HUES6 (cell line): ENCODE results near the gene GLP1R.

Experiments
- H3K27ac ChIP-seq: 2 replicates; pipeline ENCODE4 v1.7.0; 2013; ENCODE audit warnings: low read depth, mild to moderate bottlenecking, low read length, inconsistent platforms
- H3K27me3 ChIP-seq: 2 replicates; pipeline ENCODE4 v1.6.1; 2013; ENCODE audit warnings: low read length; ENCODE audit not compliant: control insufficient read depth, insufficient read depth
- H3K36me3 ChIP-seq: 2 replicates; pipeline ENCODE4 v1.6.1; 2013; ENCODE audit warnings: low read length; ENCODE audit not compliant: control insufficient read depth, insufficient read depth
- H3K4me1 ChIP-seq: 2 replicates; pipeline ENCODE4 v1.6.1; 2013; ENCODE audit warnings: low read length; ENCODE audit not compliant: control insufficient read depth, insufficient read depth
- H3K4me3 ChIP-seq: 2 replicates; pipeline ENCODE4 v1.5.1; 2013; ENCODE audit warnings: low read depth, low read length
- H3K9ac ChIP-seq: one replicate; pipeline ENCODE4 v1.6.1; 2013; ENCODE audit warnings: mild to moderate bottlenecking, low read length
- H3K9me3 ChIP-seq: 2 replicates; pipeline ENCODE4 v1.6.1; 2013; ENCODE audit warnings: low read depth, low read length; ENCODE audit not compliant: control insufficient read depth, insufficient read depth

Gene GLP1R

DNA sequence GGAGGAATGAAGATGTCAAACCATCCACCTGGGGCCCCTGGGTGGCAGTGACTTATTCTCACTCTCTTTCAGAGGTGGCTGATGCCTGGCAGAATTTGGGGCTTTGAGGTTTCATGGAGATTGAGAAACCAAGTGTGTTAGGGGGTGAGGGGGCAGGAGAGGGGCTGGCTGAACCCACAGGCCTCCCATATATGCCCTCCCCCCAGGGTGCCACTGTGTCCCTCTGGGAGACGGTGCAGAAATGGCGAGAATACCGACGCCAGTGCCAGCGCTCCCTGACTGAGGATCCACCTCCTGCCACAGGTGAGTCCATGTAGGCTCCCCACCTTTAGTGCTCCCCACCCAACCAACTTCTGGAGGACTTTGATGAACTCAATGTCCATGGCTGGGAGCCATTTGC, 7.6 kb downstream of the GLP1R start:
- H3K4me1 ChIP-seq, result peaks cover 14% of the 10 kb centered on the region
- H3K9me3 ChIP-seq, result no peaks in the 10 kb centered on the region
- H3K27ac ChIP-seq, result no peak overlapping the region
- peaks cover 8% of the 10 kb centered on the region; the same call in 1 of the 2 replicates for H3K27me3 ChIP-seq
- H3K36me3 ChIP-seq, result no peaks in the 10 kb centered on the region; the same call in 1 of the 2 replicates
- no peak overlapping the region for H3K9ac ChIP-seq
- no peak overlapping the region for H3K4me3 ChIP-seq

DNA sequence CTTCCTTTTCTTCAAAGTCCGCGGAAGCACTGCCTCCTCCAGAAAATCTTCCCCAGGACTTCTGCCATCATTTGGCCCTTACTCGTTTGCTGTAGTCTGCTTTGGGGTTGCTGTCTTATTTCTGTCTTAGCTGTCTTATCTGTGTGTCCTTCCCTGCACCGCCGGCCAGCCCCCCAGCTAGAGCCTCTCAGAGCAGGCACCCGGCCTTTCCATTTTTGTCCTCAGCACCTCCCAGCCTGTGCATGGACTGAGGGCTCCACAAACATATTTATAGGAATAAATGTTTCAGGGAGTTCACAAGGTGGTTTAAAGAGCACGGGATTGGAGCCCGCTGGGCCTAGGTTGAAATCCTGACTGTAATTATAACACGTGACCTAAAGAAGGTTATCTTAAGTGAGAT, 8.1 kb downstream of the GLP1R start:
- Histone ChIP-seq H3K4me3 (no peak overlapping the region), H3K36me3 (no peaks in the 10 kb centered on the region; the same call in 1 of the 2 replicates), H3K9me3 (no peaks in the 10 kb centered on the region), H3K27ac (no peak overlapping the region), H3K9ac (no peak overlapping the region), H3K27me3 (peaks cover 3% of the 10 kb centered on the region; the same call in 1 of the 2 replicates), H3K4me1 (peaks cover 14% of the 10 kb centered on the region)

DNA sequence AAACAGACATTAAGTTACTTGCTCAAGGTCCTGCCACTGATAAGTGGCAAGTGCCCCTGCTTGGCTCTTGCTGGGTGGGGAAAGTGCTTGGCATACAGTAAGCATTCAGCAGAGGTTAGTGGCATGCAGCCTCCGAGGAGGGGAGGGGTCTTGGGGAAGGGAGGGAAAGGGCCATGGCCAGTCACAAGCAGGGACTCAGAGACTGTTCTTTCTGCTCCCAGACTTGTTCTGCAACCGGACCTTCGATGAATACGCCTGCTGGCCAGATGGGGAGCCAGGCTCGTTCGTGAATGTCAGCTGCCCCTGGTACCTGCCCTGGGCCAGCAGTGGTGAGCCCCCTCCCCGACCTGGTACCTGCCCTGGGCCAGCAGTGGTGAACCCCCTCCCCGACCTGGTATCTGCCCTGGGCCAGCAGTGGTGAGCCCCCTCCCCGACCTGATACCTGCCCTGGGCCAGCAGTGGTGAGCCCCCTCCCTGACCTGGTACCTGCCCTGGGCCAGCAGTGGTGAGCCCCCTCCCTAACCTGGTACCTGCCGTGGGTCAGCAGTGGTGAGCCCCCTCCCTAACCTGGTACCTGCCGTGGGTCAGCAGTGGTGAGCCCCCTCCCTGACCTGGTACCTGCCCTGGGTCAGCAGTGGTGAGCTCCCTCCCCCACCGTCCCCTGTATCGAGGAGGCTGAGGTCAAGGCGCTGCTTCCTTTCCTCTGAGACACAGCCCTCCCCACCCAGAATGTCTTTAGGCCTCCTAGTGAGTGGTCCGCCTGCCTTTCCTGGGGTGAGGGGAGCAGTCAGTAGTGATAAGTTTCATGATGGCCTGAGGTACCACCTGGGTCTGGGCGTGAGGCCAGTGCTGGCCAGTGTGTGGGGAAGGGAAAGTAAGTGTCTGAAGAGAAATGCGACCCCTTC, 8.9 kb downstream of the GLP1R start:
- no peak overlapping the region for H3K9ac ChIP-seq
- no peaks in the 10 kb centered on the region; the same call in 1 of the 2 replicates for H3K36me3 ChIP-seq
- H3K27me3 ChIP-seq, result no peaks in the 10 kb centered on the region; the same call in 1 of the 2 replicates
- H3K9me3 ChIP-seq, result no peaks in the 10 kb centered on the region
- no peak overlapping the region for H3K27ac ChIP-seq
- H3K4me1 ChIP-seq, result peaks cover 14% of the 10 kb centered on the region
- no peak overlapping the region for H3K4me3 ChIP-seq

DNA sequence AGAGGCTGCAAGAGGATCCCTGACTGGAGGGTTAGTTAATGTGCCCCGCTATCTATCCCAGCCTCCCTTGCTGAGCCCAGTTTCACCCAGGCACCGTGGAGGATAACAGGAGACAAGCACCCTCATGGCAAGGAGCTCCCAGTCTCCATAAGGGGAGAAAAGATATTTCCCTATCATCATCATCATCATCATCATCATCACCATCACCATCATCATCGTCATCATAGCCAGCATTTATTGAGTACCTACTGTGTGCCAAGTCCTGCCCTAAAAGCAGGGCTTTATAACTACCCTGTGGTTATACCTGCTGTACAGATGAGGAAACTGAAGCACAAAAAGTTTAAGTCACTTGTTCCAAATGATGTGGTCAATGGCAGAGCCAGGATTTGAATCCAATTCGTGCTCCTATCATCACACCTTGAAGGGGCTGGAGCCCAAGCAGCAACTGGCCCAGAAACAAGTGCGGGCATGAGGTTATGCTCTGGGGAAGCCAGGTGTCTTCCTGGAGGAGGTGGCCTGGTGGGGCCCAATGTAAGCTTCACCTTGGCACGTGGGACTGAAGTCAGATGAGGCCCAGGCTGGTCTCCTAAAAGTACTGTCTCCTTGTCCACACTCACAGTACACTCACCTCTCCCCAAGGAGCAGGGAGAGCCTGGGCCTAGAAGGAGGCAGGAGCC, 10.0 kb downstream of the GLP1R start:
- H3K4me3 ChIP-seq, result no peak overlapping the region
- no peaks in the 10 kb centered on the region for H3K27me3 ChIP-seq
- no peak overlapping the region for H3K9ac ChIP-seq
- peaks cover 12% of the 10 kb centered on the region for H3K4me1 ChIP-seq
- H3K9me3 ChIP-seq, result no peaks in the 10 kb centered on the region
- H3K36me3 ChIP-seq, result no peaks in the 10 kb centered on the region; the same call in 1 of the 2 replicates
- H3K27ac ChIP-seq, result no peak overlapping the region

DNA sequence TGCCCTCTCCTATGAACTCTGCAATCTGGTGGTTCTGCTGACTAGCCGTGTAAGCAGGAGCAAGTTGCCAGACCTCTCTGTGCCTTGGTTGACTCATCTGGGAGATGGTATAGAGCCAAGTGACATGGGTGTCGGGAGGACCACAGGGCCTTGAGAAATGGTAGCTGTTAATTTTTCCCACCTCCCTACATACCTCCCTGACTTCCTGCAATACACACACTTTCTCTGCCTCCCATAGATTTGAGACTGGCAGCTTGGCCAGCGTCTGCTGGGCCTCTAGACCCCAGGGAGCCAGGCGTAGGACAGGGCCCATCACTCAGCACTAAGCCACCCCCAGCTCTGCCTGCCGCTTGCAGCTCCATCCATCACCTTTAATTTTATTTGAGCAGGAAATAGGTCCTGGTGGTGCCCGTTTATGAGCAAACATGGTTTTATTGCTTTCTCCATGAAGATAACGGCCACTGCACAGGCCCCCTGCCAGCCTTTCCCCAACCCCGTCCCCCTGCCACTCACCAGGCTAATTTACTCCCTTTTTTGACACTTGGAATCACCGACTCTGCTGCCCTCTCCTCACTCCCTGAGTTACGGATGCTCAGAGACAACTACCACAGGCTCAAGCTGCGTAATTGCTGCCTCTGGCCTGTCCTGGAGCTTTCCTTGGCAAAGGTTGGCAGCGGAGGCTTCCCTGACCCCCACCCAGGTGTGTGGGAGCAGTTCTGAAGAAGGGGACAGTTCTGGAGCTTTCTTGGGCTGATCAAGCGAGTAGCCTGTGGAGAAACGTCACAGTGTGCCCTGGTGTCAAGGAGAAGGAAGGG, 11.1 kb downstream of the GLP1R start:
- peaks cover 1% of the 10 kb centered on the region; the same call in 1 of the 2 replicates for H3K4me1 ChIP-seq
- H3K4me3 ChIP-seq, result no peak overlapping the region
- no peaks in the 10 kb centered on the region for H3K27me3 ChIP-seq
- no peak overlapping the region for H3K27ac ChIP-seq
- H3K9ac ChIP-seq, result no peak overlapping the region
- no peaks in the 10 kb centered on the region; the same call in 1 of the 2 replicates for H3K36me3 ChIP-seq
- H3K9me3 ChIP-seq, result no peaks in the 10 kb centered on the region

DNA sequence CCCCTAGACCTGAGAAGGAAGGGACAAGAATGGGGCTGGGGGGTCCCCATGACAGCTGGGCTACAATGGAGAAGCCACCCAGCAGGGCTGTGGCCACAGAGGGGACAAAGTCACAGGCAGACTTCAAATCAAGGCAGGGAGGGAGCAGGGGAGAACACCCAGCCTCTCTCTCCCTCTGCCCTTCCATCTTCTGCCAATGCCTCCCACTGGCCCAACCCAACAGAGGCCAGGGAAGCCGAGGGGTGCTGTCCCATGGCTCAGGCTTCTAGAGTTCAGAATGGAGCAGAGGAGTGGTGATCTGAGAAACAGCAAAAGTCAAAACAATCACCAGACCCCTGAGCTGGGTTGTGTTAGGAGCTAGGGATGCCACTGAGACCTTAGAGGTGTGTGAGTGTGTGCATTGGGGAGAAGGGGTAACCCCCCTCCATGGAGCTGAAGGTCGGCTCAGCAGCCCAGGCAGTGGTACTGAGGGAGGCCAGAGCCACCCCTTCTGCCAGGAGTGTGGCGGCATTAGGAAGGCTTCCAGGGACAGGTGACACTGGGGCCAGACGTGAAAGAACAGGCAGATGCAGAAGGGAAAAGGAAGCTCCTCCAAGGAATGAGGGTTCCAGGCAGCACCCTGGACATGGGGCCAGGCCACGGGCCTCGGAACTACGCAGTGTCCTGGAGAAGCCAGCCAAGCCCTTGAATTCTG, 12.0 kb downstream of the GLP1R start:
- Histone ChIP-seq H3K9ac (no peak overlapping the region), H3K4me1 (no peaks in the 10 kb centered on the region; the same call in 1 of the 2 replicates), H3K36me3 (no peaks in the 10 kb centered on the region; the same call in 1 of the 2 replicates), H3K27ac (no peak overlapping the region), H3K27me3 (no peaks in the 10 kb centered on the region), H3K9me3 (no peaks in the 10 kb centered on the region), H3K4me3 (no peak overlapping the region)

DNA sequence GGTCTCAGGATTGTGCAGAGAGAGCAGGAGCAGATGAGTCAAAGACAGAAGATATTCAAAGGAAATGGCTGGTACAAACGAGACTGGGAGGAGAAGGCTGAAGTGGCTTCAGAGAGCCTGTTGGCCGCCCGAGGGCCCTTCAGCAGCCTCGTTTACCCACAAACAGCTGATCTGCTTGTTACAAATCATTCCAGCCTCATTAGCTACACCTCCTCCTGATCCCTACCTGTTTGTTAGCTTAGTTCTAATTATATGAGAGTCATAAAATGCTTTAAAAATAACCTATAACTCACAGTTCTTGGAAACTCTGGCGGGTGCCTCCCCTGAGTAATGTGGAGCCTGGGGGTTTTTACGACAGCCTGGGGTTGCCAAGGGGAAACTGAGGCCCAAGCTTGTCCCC, 12.6 kb downstream of the GLP1R start:
- Histone ChIP-seq H3K4me1 (no peaks in the 10 kb centered on the region; the same call in 1 of the 2 replicates), H3K36me3 (no peaks in the 10 kb centered on the region; the same call in 1 of the 2 replicates), H3K27ac (no peak overlapping the region), H3K9me3 (no peaks in the 10 kb centered on the region), H3K9ac (no peak overlapping the region), H3K27me3 (no peaks in the 10 kb centered on the region), H3K4me3 (no peak overlapping the region)

GRCh38 chr6:39061588-39061987, 13.0 kb downstream of the GLP1R start:
- Histone ChIP-seq H3K27me3 (no peaks in the 10 kb centered on the region), H3K4me1 (no peaks in the 10 kb centered on the region; the same call in 1 of the 2 replicates), H3K9ac (no peak overlapping the region), H3K36me3 (no peaks in the 10 kb centered on the region; the same call in 1 of the 2 replicates), H3K27ac (no peak overlapping the region), H3K9me3 (no peaks in the 10 kb centered on the region), H3K4me3 (no peak overlapping the region)

- Histone ChIP-seq H3K4me3 (no peak overlapping the region), H3K36me3 (no peaks in the 10 kb centered on the region; the same call in 1 of the 2 replicates), H3K27me3 (no peaks in the 10 kb centered on the region), H3K4me1 (no peaks in the 10 kb centered on the region; the same call in 1 of the 2 replicates), H3K27ac (no peak overlapping the region), H3K9ac (no peak overlapping the region), H3K9me3 (no peaks in the 10 kb centered on the region)
These were observed 13.6 kb downstream of the GLP1R start for GRCh38 chr6:39062014-39062740.
